Urinary bladder (tissue), 4 donors: Measurements from ENCODE around the gene AQP2. TPM values are rescaled to one million over a fixed set of nuclear protein-coding genes. Genes with fewer than 3 reads are reported as not detected.
"Not testable (repeated sequence)": the region's sequence is repeated elsewhere in the genome, so short reads cannot be mapped to it uniquely, and the experiment has no call there.

ENCODE experiments used
- DNase-seq: peaks from one replicate; pipeline ENCODE4 v3.0.0-alpha.2; 2015; ENCODE audit errors: extremely low spot score
- H3K27ac ChIP-seq: one replicate; pipeline ENCODE4 v1.5.1; 2013; ENCODE audit warnings: low read depth, mild to moderate bottlenecking, moderate library complexity
- H3K36me3 ChIP-seq: one replicate; pipeline ENCODE4 v1.6.1; 2013; ENCODE audit warnings: mild to moderate bottlenecking, moderate library complexity; ENCODE audit not compliant: insufficient read depth
- H3K4me1 ChIP-seq: one replicate; pipeline ENCODE4 v1.6.1; 2013; ENCODE audit warnings: mild to moderate bottlenecking, moderate library complexity; ENCODE audit not compliant: insufficient read depth
- H3K4me3 ChIP-seq: one replicate; pipeline ENCODE4 v1.5.1; 2013; ENCODE audit warnings: low read depth, low read length
- WGBS: extraction: QIAGEN DNeasy Blood & Tissue Kit; methylation state at CpG from one replicate; pipeline ENCODE4 v1.1.7; 2013; 5-methylcytosine and 5-hydroxymethylcytosine counted together
- polyA plus RNA-seq: library from polyadenylated mRNA; stranded (reverse); fragments of 200-250 nt; gene quantifications from one replicate; pipeline ENCODE4 v1.2.3, GENCODE V29; 2013
- total RNA-seq: library from RNA; depleted of rRNA; stranded (reverse); fragments of >200 nt; gene quantifications from one replicate; pipeline ENCODE4 v1.2.3, GENCODE V29; 2014
- donor health status: healthy with polysubstance abuse.
- donor health status: healthy.

The AQP2 gene
- total and polyA plus RNA-seq, 2 donors: 0.04 TPM; not detected in 1

DNA sequence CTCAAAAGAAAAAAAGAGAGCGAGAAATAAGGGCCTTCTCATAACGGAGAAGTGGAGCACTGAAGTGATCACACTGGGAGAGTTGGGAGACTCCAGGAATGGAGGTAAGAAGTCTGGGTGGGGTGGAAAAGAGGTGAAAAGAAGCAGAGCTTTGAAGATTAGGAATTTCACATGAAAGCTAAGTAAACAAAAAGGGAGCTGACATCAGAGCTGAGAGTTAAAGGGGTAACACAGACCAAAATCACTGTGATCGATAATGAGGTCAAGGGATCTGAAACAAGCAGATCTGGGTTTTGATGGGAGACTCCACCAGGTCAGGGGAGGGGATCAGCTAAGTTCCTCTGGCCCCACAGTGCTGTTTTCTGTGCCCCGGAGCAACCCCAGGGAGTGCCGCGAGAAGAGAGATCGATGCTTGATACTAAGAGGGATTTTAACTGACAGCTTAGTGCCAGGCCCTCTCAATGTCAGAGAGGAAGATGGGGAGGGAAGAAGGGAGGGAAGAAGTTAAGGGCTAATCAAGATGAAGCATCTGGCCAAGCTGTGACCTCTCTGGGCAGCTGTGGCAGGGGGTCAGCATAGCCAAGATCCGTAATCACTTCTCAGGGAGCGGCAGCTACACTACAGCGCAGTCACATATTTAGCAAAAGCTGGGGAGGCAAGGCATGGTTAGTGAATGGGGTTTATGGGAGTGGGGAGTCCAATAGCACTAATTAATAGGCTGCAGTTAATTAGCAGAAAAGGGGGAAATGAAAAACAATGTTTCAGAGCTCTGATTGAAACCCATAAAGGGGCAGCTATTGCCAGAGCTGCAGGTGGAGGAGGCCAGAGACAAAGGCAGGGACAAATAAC lies 30.2 kb downstream of the AQP2 start:
- Histone ChIP-seq H3K36me3 (no peaks in the 10 kb centered on the region), H3K4me1 (no peaks in the 10 kb centered on the region), H3K4me3 (no peak overlapping the region), H3K27ac (no peak overlapping the region)
- 88% methylated on average over 10 of the region's 10 CpGs for WGBS
- DNase-seq: no peak

DNA sequence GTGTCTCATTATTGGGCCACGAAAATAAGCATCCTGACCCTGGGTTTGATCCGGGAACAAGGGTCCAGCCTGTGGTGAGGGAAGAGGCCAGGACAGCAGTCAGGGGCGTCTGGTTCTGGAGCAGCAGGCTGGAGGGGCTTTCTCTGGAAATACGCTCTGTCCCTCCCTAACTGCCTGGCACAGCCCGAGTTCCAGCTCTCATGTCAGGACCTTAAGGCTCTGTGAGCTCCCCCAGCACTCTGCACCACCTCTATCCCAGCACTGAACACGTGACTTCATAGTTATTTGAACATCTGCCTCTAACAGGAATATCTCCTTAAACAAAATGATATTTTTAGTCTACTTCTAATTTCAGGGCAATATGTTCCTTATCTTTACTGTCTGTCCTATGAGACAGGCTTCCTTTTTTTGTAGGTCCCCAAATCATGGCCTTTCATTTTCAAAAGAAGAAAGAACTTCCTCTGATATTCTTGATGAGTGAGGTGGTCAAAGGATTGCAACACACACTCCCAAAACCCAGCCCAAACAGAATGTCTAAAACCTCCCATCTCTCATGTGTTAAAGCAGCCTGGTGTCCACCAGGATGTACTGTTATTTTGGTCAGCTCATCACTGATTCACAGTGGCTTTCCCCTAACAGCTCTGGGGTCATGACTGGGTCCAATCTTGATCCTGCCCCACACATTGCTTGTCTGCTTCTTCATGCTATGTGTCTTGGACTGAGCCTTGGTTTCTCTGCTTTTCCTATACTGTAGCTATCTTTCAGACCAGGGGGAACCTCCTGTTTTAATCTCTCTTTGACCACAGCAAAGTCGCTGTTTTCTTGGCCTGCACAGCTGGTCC lies 31.9 kb downstream of the AQP2 start:
- DNase-seq: no peak
- 70% methylated on average over 7 of the region's 7 CpGs for WGBS
- no peaks in the 10 kb centered on the region for H3K4me1 ChIP-seq
- no peak overlapping the region for H3K4me3 ChIP-seq
- no peaks in the 10 kb centered on the region for H3K36me3 ChIP-seq
- no peak overlapping the region for H3K27ac ChIP-seq

DNA sequence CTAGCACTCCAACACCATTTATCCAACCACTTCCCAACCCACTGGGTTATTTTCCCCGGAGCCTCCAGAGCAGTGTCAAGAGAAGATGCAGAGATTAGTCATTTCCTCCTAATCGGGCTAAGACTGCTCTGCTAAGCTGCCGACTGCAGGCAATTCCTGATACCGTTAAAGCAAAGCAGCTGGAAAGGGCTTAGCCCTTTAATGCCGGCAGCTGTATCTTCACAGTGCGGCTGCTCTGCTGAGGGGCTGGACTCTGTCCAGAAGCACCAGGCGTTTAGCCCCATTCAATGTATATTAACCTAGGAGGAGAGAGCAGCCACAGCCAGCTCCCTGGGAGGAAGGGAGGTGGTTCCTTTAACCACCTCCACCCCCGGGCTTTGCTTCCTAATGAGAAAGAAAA lies 33.4 kb downstream of the AQP2 start:
- H3K4me1 ChIP-seq: no peaks in the 10 kb centered on the region
- H3K27ac ChIP-seq: no peak overlapping the region
- no peak overlapping the region for H3K4me3 ChIP-seq
- no peak for DNase-seq
- no peaks in the 10 kb centered on the region for H3K36me3 ChIP-seq
- 4% methylated on average over 8 of the region's 8 CpGs for WGBS

DNA sequence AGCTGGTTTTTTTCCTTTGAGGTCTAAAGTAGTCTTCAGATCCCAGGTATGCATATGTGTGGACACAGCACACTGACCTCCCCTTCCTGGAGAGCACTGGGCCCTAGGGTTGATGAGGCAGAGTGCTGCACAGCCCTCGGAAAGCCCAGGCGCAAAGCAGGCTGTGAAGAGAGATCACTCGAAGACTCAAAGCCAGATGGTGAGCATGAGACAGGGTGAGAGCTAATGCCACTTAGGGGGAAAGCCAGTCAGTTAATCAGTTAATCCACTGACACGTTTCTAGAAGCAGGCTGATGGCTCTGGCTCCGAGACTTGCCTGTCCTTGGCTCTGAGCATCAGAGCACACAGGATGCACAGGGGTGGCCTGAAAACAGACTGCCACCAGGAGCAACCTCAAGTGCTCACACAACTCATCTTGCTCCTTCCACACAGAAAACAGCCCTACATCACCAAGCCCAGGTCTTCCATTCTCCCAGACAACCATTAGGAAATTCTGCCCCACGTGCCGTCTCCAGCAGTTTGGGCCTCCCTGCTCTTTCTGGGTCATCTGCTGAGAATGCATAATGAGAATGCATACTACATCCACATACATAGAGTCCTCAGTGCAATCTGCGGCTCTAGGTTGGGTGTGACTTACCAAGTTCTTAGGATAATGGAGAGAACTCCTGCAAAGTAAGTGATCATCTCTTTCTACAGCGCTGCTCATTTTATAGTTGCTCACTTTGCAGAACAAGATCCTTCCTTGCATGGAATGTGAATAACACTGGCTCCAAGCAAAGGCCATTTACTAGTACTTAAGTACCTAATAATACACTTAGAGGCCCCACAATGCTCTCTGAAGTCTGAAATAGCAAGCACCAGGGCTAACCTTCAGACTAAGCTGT lies 34.2 kb downstream of the AQP2 start:
- Histone ChIP-seq H3K27ac (no peak overlapping the region), H3K4me1 (no peaks in the 10 kb centered on the region), H3K36me3 (no peaks in the 10 kb centered on the region), H3K4me3 (no peak overlapping the region)
- DNase-seq: no peak
- WGBS: 75% methylated on average over 9 of the region's 9 CpGs

DNA sequence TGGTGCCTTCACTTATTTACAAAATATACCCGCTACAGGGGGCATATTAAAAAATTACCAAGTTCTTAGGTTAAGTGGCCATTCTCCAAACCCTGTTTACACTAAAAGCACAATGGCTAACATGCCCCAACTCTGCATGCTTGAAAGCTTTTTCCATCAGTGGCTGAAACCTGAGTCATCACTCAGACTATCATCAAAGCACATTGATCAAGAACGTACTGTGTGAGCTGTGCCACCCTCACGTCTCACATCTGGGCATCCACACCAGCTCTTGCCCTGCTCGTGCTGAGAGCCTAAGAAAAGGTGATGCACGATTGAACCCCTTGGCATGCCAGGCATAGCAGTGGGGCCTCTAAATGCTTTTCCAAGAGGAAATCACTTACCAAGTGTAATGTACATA lies 35.4 kb downstream of the AQP2 start:
- WGBS: 94% methylated on average over 5 of the region's 5 CpGs

DNA sequence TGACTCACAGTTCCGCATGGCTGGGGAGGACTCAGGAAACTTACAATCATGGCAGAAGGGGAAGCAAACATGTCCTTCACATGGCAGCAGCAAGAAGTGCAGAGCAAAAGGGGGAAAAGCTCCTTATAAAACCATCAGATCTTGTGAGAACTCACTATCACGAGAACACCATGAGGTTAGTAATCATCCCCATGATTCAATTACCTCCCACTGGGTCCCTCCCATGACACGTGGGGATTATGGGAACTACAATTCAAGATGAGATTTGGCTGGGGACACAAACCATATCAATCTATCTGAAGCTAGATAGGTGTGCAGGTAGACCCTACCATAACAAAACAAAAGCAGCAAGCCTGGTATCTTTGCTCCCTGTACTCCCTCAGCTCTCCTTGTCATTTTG lies 35.9 kb downstream of the AQP2 start:
- H3K27ac ChIP-seq, DNase-seq, H3K4me1 ChIP-seq, H3K4me3 ChIP-seq, H3K36me3 ChIP-seq: not testable (repeated sequence)
- WGBS: 89% methylated on average over 3 of the region's 3 CpGs

More for the DNA sequence above, 35.4 kb downstream of the AQP2 start:
- no peak for DNase-seq
- Histone ChIP-seq H3K4me3 (no peak overlapping the region), H3K36me3 (no peaks in the 10 kb centered on the region), H3K27ac (no peak overlapping the region), H3K4me1 (no peaks in the 10 kb centered on the region)

DNA sequence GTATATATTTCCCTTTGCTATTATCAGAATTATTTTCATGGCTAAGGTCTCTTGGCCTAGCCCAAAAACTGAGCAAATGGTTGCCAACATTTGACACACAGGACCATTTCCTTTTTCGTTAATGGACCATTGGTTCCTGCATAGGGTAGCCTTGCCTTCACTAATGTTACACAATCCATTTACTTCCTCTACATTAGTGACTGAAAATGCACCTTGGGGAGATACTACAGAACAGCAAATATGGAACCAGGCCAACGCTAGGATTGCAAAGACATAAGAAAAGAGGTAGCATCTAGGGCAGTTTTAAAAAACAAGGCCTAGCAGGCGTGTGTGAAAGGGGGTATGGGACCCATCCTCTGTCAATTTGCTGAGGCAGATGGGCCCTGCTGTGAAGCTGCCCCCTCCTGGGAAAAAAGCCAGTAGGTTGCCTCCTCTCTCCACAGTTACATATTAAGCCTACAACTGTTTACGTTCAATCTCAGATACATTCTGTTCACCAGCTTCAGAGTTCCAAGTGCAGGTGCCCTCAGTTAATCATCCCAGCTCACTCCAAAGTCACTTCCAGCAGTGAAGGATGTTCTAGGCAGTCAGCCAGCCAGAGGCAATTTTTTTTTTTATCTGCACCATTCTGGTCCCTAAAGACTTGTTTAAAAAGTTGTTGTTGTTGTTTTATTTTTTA lies 37.2 kb downstream of the AQP2 start:
- H3K4me3 ChIP-seq: no peak overlapping the region
- no peaks in the 10 kb centered on the region for H3K36me3 ChIP-seq
- H3K27ac ChIP-seq: no peak overlapping the region
- no peak for DNase-seq
- 77% methylated on average over 4 of the region's 4 CpGs for WGBS
- no peaks in the 10 kb centered on the region for H3K4me1 ChIP-seq

DNA sequence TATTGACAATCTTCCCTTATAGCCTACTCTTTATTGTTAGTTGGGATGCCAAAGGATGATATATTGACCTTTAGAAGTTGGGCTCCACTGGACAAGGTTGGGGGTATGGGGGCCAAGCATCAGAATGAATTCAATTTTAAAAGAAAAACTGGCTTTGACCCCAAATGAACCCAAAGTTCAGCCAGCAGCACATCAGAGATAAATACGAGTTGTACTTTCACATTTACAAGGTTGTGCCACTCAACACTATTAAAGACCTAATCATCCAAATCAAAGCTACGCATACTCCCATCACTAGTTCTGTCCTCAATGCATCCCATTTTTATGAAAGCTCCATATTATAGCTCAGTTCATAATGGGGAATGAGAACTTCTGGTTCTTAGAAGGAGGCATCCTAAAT lies 38.9 kb downstream of the AQP2 start:
- not testable (repeated sequence) for H3K27ac ChIP-seq, H3K4me1 ChIP-seq, H3K36me3 ChIP-seq, DNase-seq, H3K4me3 ChIP-seq
- 91% methylated on average over 2 of the region's 2 CpGs for WGBS

DNA sequence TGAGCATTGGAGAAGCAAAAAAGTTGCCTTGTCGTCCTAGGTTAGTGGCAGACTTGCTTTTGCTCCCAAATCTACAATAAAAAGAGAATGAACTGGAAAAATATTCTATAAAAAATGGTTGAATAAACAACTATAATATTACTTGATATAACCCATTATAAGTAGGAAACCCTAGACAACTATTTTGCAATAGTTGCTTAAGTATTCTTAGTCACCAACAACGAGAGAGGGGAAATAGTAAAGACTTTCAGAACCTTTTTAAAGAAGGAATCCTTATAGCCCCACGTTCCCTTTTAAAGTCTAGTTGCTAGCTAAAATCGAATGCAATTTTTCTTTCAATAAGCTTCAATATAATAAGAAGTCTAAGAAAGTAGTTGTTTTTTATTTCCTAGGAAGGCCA lies 39.7 kb downstream of the AQP2 start:
- H3K27ac ChIP-seq: no peak overlapping the region
- H3K4me1 ChIP-seq: no peaks in the 10 kb centered on the region
- H3K4me3 ChIP-seq: no peak overlapping the region
- no peaks in the 10 kb centered on the region for H3K36me3 ChIP-seq
- DNase-seq: no peak
- WGBS: 78% methylated on average over 4 of the region's 4 CpGs

DNA sequence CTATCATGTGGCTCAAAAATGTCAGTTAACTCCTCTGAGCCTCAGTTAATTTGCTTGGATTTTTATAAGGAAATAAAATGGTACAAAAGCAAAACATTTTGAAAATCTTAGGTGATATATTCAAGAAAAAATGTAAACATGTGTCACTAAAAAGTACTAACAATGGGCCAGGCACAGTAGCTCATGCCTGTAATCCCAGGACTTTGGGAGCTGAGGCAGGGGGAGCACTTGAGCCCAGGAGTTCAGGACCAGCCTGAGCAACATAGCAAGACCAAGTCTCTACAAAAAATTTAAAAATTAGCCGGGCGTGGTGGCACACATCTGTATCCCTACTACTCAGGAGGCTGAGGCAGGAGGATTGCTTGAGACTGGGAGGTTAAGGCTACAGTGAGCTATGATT lies 47.9 kb downstream of the AQP2 start:
- Histone ChIP-seq H3K27ac (no peak overlapping the region), H3K4me3 (no peak overlapping the region), H3K36me3 (no peaks in the 10 kb centered on the region), H3K4me1 (no peaks in the 10 kb centered on the region)
- DNase-seq: no peak
- WGBS: 90% methylated on average over 2 of the region's 2 CpGs

DNA sequence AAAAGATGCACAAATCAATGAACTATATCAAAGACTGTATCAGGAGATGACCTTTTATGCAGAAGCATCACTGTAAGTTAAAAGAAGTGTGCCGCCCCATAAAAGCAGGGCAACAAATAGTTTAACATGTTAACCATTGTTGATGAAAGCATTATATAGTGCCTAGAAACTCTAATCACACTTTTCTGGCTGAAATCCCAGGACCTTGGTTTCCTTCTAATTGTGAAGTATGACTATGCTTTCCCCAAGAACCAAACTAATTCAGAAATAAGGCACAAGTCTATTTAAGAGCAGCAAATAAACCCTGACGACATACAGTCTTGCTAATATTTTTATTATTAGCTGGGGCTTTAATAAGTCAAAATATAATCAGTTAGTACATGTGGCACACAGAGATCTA lies 53.1 kb downstream of the AQP2 start:
- Histone ChIP-seq H3K27ac (no peak overlapping the region), H3K36me3 (no peaks in the 10 kb centered on the region), H3K4me1 (no peaks in the 10 kb centered on the region), H3K4me3 (no peak overlapping the region)
- no peak for DNase-seq
- 65% methylated on average over 2 of the region's 2 CpGs for WGBS

DNA sequence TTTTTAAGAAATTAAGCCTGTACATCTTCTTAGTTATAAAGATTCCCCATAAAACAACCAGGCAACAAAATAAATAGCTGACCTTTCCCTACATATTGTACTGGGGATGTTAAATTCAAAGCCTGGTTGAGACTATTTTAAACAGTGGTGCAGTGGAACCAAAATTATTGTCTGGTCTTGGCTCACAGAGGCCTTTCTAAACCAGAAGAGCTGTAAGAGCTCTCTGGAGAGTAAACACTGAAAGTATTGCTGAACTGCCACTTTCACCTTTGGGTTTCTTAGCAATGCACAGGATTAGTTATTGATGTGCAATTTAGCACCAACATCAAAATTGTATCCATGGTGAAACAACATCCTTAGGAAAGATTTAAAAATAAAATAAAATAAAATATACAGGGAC lies 54.2 kb downstream of the AQP2 start:
- DNase-seq: no peak
- Histone ChIP-seq H3K4me1 (no peaks in the 10 kb centered on the region), H3K36me3 (no peaks in the 10 kb centered on the region), H3K4me3 (no peak overlapping the region), H3K27ac (no peak overlapping the region)

DNA sequence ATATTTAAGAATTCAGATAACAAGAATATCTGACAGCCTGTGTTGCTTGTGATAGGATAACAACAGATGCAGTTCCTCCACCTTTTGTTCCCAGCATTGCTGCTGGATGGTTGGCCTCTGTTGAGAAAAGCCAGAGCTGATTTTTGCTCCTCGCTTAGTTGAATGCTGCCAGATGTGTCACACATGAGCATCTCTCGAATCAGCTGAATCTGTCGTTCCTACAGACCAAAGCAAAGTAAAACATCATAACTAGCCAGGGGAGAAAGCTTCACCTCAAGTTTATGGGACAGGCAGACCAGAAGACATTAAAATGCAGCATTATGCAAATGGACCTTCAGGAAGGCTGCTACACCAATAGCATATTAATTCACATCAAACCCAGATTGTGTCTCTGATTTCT lies 54.6 kb downstream of the AQP2 start:
- Histone ChIP-seq H3K27ac (no peak overlapping the region), H3K4me1 (no peaks in the 10 kb centered on the region)

More for the DNA sequence above, 54.6 kb downstream of the AQP2 start:
- DNase-seq: no peak
- H3K36me3 ChIP-seq: no peaks in the 10 kb centered on the region
- 29% methylated on average over 3 of the region's 3 CpGs for WGBS
- H3K4me3 ChIP-seq: no peak overlapping the region
